Measurements from ENCODE around the gene FBXL13. TPM values are rescaled to one million over a fixed set of nuclear protein-coding genes. Genes with fewer than 3 reads are reported as not detected.

The FBXL13 gene
- total RNA-seq, 1 donor from 2014 or later, result 0.98 TPM

DNA sequence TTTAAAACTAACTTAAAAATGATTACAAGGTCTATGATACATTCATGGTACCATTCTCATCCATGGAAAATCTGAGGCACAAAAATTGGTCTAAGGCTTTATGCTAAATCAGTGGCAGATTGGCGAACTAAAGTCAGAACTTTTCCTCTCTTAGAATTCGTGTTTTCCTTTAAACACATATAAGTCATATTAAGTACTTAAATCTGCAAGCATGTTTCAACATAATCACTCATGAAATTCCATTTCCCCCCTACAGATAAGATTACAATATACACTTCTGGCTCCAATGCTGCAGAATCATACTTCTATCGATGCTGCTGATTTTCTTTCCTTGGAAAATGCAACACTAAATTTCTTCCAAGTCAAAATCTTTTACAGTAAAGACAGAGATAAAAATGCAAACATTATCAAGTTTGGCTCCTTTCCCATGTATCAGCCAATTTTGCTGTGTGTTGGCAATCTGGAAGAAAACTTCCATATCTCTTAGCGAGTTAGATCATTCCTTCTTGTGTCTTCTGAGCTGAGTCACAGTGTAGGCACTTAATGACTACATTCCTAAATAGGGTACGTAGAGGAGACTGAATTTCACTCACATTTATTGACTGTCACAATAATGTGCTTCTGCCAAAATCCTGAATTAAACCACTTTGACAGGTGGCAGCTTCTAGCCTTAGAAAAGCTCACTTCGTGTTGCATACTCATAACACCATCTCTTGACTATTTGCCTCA is 238.2 kb downstream of the FBXL13 start:
- intact Hi-C loops (cut with DNase I), result no loop called here
- H3K27ac ChIP-seq, result no peak overlapping the region
- no peak for DNase-seq (ENCODE audit: extremely low spot score in 2 of 2)
- no peak overlapping the region for H3K4me3 ChIP-seq
- H3K4me1 ChIP-seq, result peaks cover 19% of the 10 kb centered on the region
- H3K27me3 ChIP-seq, result no peaks in the 10 kb centered on the region
- TF ChIP-seq POLR2AphosphoS5 (IDR thresholded peaks at IDR 0.05; ENCODE audit: insufficient read depth in 1 of 2, low read depth in 1 of 2), result peak in 1 of 2 donors; percentile 10
- no peak for TF ChIP-seq POLR2A (IDR thresholded peaks at IDR 0.05)
- no peaks in the 10 kb centered on the region for H3K9me3 ChIP-seq
- no peaks in the 10 kb centered on the region for H3K36me3 ChIP-seq

DNA sequence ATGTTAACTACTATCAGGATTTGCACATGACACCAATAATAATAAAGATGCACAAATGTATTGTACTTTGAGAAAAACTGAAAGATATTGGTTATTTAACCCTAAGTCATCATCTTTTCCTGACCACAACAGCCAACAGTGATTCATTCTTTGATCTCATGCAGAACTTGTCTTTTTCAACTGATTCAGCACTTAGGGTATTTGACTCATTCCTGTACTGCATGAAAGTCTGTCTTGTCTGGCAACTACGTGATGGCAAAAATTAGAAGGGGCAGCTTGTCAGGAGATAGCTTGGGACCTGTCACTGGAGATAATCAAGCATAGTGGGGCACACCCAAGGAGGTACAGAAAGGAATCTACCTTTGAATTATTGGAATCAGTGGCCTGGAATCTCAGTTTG is 239.6 kb downstream of the FBXL13 start:
- TF ChIP-seq POLR2A (IDR thresholded peaks at IDR 0.05) (no peak), POLR2AphosphoS5 (IDR thresholded peaks at IDR 0.05; ENCODE audit: insufficient read depth in 1 of 2, low read depth in 1 of 2) (no peak)
- TF ChIP-seq, protein P1, sequence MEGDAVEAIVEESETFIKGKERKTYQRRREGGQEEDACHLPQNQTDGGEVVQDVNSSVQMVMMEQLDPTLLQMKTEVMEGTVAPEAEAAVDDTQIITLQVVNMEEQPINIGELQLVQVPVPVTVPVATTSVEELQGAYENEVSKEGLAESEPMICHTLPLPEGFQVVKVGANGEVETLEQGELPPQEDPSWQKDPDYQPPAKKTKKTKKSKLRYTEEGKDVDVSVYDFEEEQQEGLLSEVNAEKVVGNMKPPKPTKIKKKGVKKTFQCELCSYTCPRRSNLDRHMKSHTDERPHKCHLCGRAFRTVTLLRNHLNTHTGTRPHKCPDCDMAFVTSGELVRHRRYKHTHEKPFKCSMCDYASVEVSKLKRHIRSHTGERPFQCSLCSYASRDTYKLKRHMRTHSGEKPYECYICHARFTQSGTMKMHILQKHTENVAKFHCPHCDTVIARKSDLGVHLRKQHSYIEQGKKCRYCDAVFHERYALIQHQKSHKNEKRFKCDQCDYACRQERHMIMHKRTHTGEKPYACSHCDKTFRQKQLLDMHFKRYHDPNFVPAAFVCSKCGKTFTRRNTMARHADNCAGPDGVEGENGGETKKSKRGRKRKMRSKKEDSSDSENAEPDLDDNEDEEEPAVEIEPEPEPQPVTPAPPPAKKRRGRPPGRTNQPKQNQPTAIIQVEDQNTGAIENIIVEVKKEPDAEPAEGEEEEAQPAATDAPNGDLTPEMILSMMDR (IDR thresholded peaks at IDR 0.05), result no peak
- intact Hi-C loops (cut with DNase I), result no loop called here
- no peaks in the 10 kb centered on the region for H3K9me3 ChIP-seq
- no peaks in the 10 kb centered on the region for H3K36me3 ChIP-seq
- no peak overlapping the region for H3K27ac ChIP-seq
- H3K27me3 ChIP-seq, result no peaks in the 10 kb centered on the region
- H3K4me3 ChIP-seq, result no peak overlapping the region
- peaks cover 20% of the 10 kb centered on the region for H3K4me1 ChIP-seq
- no peak for DNase-seq (ENCODE audit: extremely low spot score in 2 of 2)

DNA sequence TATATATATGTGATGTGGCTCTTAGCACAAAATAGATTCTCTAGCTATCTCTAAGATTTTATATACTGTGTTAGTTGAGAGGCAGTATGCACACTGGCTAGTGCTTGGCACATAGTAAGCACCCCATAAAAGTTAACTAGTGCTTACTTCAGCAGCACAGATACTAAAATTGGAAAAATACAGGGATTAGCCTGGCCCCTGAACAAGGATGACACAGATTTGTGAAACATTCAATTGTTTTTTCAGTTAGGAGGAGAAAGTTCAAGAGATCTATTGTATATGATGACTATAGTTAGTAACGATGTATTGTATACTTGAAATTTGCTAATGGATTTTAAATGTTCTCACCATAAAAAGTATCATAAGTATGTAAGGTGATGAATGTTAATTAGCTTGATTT is 240.1 kb downstream of the FBXL13 start:
- Histone ChIP-seq H3K9me3 (no peaks in the 10 kb centered on the region), H3K4me3 (no peak overlapping the region), H3K27me3 (no peaks in the 10 kb centered on the region), H3K27ac (no peak overlapping the region), H3K36me3 (no peaks in the 10 kb centered on the region), H3K4me1 (peaks cover 25% of the 10 kb centered on the region)
- TF ChIP-seq, protein P1 (IDR thresholded peaks at IDR 0.05), result no peak
- TF ChIP-seq POLR2A (IDR thresholded peaks at IDR 0.05), result no peak
- TF ChIP-seq POLR2AphosphoS5 (IDR thresholded peaks at IDR 0.05; ENCODE audit: insufficient read depth in 1 of 2, low read depth in 1 of 2), result no peak
- DNase-seq (ENCODE audit: extremely low spot score in 2 of 2), result no peak
- intact Hi-C loops (cut with DNase I), result no loop called here

DNA sequence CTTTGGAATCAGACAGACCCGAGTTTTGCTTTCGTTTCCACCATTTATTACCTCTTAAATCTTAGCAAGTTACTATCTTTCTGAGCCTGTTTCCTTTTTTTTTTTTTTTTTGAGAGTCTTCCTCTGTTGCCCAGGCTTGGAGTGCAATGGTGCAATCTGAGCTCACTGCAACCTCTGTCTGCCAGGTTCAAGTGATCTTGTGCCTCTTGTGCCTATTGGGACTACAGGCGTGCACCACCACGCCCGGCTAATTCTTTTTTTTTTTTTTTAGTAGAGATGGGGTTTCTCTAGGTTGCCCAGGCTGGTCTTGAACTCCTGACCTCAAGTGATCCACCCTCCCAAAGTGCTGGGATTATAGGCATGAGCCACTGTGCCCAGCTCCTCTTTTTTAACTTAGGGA is 241.3 kb downstream of the FBXL13 start:
- intact Hi-C loops (cut with DNase I), result no loop called here

DNA sequence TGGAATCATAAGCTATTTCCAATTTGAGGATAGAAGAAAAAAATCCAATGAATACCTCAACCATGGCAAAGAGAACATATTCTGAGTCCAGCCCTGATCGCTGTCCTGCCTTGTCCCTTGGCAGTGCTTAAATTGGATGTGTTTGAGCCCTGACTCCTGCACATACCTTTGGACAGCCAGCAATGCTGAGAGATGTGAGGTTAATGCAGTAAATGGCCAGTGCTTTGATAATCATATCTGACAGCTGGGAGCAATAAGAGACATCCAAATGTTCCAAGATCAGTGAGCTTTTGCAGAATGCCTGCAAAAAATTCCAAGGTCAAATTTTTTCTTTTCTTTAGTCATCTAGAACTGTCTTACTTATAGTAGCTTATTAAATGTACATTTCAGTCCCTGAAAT is 241.9 kb downstream of the FBXL13 start:
- Histone ChIP-seq H3K27ac (no peak overlapping the region), H3K36me3 (no peaks in the 10 kb centered on the region), H3K4me1 (peaks cover 27% of the 10 kb centered on the region), H3K4me3 (no peak overlapping the region), H3K9me3 (no peaks in the 10 kb centered on the region), H3K27me3 (no peaks in the 10 kb centered on the region)
- intact Hi-C loops (cut with DNase I), result no loop called here
- TF ChIP-seq POLR2A (IDR thresholded peaks at IDR 0.05) (no peak), POLR2AphosphoS5 (IDR thresholded peaks at IDR 0.05; ENCODE audit: insufficient read depth in 1 of 2, low read depth in 1 of 2) (no peak)
- TF ChIP-seq, protein P1 (IDR thresholded peaks at IDR 0.05), result no peak
- no peak for DNase-seq (ENCODE audit: extremely low spot score in 2 of 2)

More for the DNA sequence above, 241.3 kb downstream of the FBXL13 start:
- H3K4me1 ChIP-seq, result peaks cover 27% of the 10 kb centered on the region
- no peak overlapping the region for H3K27ac ChIP-seq
- no peak overlapping the region for H3K4me3 ChIP-seq
- no peaks in the 10 kb centered on the region for H3K27me3 ChIP-seq
- no peak for DNase-seq (ENCODE audit: extremely low spot score in 2 of 2)
- H3K36me3 ChIP-seq, result no peaks in the 10 kb centered on the region
- TF ChIP-seq, protein P1 (IDR thresholded peaks at IDR 0.05), result no peak
- TF ChIP-seq POLR2A (IDR thresholded peaks at IDR 0.05) (no peak), POLR2AphosphoS5 (IDR thresholded peaks at IDR 0.05; ENCODE audit: insufficient read depth in 1 of 2, low read depth in 1 of 2) (no peak)
- no peaks in the 10 kb centered on the region for H3K9me3 ChIP-seq

All from vagina (tissue), 2 donors.